KMS-11 (cell line): Measurements from ENCODE around the gene WBP1.
"Not testable (repeated sequence)": the region's sequence is repeated elsewhere in the genome, so short reads cannot be mapped to it uniquely, and the experiment has no call there.

Experiments
- H2AFZ ChIP-seq: fragments of 200-600 bp; sonication (generic); 2 replicates; pipeline ENCODE4 v1.6.1; 2016; ENCODE audit warnings: antibody characterized with exemption, mixed run types, low read depth
- H3K27ac ChIP-seq: fragments of 200-600 bp; sonication (generic); 2 replicates; pipeline ENCODE4 v1.6.1; 2016; ENCODE audit warnings: mild to moderate bottlenecking, mixed run types
- H3K27me3 ChIP-seq: fragments of 200-600 bp; sonication (generic); 2 replicates; pipeline ENCODE4 v1.6.1; 2017; ENCODE audit warnings: mild to moderate bottlenecking, low read depth, mixed run types, moderate library complexity; ENCODE audit not compliant: insufficient read depth
- H3K36me3 ChIP-seq: fragments of 200-600 bp; sonication (generic); 2 replicates; pipeline ENCODE4 v1.6.1; 2017; ENCODE audit warnings: mild to moderate bottlenecking, mixed run types; ENCODE audit not compliant: insufficient read depth
- H3K4me1 ChIP-seq: fragments of 200-600 bp; sonication (generic); 2 replicates; pipeline ENCODE4 v1.6.1; 2016; ENCODE audit warnings: mild to moderate bottlenecking, low read depth, mixed run types; ENCODE audit not compliant: poor library complexity, severe bottlenecking
- H3K4me2 ChIP-seq: fragments of 200-600 bp; sonication (generic); 2 replicates; pipeline ENCODE4 v1.7.0; 2016; ENCODE audit warnings: mild to moderate bottlenecking, mixed run types
- H3K4me3 ChIP-seq: fragments of 200-600 bp; sonication (generic); IDR thresholded peaks from 2 replicates; pipeline ENCODE4 v1.6.1; 2017; ENCODE audit warnings: low read depth, low read length, mixed read lengths; ENCODE audit not compliant: insufficient read depth
- H3K79me2 ChIP-seq: fragments of 200-600 bp; sonication (generic); 2 replicates; pipeline ENCODE4 v1.6.1; 2016; ENCODE audit warnings: low read depth, mixed run types; ENCODE audit not compliant: insufficient read depth
- H3K9ac ChIP-seq: fragments of 200-600 bp; sonication (generic); 2 replicates; pipeline ENCODE4 v1.6.1; 2016; ENCODE audit warnings: mild to moderate bottlenecking, mixed run types
- H4K20me1 ChIP-seq: fragments of 200-600 bp; sonication (generic); 2 replicates; pipeline ENCODE4 v1.6.1; 2016; ENCODE audit warnings: mild to moderate bottlenecking, mixed run types; ENCODE audit not compliant: insufficient read depth
- TF ChIP-seq, protein P1 (sequence below): fragments of 200-600 bp; sonication (generic); conservative IDR thresholded peaks from 2 replicates; pipeline ENCODE4 v1.6.1; 2017; ENCODE audit warnings: low read depth, mild to moderate bottlenecking, antibody characterized with exemption, low read length, moderate library complexity, mixed read lengths

WBP1 gene

DNA sequence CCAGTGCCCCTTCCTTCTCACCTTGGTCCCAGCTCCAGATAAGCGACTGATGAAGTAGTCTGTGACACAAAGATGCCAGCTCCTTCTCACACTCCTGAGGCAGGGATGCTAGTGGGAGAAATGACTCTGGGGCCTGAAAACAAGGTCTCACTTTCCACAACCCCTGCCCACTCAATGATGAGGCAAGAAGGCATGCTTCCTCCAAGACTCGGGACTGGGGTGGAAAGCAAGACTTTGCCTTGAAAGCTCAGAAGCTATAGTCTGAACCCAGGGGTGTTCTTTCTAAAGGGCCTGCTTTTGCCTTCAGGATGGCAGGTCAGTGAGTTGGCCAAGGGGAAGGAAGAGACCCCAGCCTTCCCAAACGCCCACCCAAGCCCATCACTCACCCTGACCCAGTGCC is 23.2 kb downstream of the WBP1 start:
- TF ChIP-seq, protein P1, sequence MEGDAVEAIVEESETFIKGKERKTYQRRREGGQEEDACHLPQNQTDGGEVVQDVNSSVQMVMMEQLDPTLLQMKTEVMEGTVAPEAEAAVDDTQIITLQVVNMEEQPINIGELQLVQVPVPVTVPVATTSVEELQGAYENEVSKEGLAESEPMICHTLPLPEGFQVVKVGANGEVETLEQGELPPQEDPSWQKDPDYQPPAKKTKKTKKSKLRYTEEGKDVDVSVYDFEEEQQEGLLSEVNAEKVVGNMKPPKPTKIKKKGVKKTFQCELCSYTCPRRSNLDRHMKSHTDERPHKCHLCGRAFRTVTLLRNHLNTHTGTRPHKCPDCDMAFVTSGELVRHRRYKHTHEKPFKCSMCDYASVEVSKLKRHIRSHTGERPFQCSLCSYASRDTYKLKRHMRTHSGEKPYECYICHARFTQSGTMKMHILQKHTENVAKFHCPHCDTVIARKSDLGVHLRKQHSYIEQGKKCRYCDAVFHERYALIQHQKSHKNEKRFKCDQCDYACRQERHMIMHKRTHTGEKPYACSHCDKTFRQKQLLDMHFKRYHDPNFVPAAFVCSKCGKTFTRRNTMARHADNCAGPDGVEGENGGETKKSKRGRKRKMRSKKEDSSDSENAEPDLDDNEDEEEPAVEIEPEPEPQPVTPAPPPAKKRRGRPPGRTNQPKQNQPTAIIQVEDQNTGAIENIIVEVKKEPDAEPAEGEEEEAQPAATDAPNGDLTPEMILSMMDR, result no peak
- Histone ChIP-seq H3K4me1 (peaks cover 15% of the 10 kb centered on the region), H3K4me3 (no peak overlapping the region), H4K20me1 (no peaks in the 10 kb centered on the region), H3K4me2 (peak overlapping the region; percentile 97), H3K79me2 (peaks cover 18% of the 10 kb centered on the region), H3K27me3 (no peaks in the 10 kb centered on the region), H2AFZ (no peak overlapping the region; the same call in 1 of the 2 replicates), H3K36me3 (no peaks in the 10 kb centered on the region), H3K9ac (peak overlapping the region; percentile 90; the same call in 1 of the 2 replicates), H3K27ac (no peak overlapping the region)

DNA sequence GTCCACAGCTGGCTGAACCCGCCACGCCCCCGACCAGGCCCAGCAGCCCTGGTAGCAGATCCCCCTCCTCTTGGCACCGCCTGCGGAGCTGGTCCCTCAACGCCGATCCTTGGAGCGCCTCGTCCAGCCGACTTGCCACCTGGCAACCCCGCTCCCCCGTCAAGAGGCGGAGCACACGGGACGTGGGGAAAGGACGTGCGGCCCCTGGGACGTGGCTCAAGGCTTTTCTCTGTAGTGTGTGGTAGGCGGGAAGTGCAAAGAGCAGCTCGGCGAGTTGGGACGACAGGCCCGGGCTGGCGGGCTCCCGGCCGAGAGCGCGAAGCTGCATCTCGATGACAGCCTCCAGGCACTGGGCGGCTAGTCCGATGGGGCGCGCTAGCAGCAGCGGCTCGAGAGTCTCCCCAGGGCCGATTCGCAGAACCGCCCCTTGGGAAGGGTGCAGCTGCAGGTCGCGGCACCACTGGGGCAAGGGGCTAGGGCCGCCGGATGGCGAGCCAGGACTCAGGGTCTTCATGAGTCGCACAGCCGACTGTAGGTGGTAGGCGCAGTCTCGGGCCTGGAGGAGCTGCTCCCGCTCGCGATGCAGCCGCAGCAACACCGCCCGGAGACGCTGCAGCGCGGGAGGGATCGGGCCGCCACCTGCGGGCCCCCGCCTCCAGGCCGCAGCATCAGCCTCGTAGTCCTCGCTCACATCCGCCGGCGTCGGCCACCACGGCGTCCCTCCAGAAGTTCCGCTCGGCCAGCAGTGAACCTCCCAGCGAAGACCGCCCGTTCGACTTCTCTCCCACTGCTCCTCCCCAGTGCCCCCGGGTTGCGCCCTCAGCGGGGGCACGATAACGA is 23.9 kb downstream of the WBP1 start:
- H3K9ac ChIP-seq, result peak overlapping the region; percentile 90
- H3K36me3 ChIP-seq, result no peaks in the 10 kb centered on the region
- no peak overlapping the region for H3K4me3 ChIP-seq
- H4K20me1 ChIP-seq, result no peaks in the 10 kb centered on the region
- H3K4me1 ChIP-seq, result peaks cover 15% of the 10 kb centered on the region
- H3K4me2 ChIP-seq, result peak overlapping the region; percentile 97
- no peaks in the 10 kb centered on the region for H3K27me3 ChIP-seq
- H2AFZ ChIP-seq, result peak overlapping the region; percentile 99
- H3K27ac ChIP-seq, result peak overlapping the region; percentile 75
- TF ChIP-seq, protein P1, result no peak
- peaks cover 18% of the 10 kb centered on the region for H3K79me2 ChIP-seq

DNA sequence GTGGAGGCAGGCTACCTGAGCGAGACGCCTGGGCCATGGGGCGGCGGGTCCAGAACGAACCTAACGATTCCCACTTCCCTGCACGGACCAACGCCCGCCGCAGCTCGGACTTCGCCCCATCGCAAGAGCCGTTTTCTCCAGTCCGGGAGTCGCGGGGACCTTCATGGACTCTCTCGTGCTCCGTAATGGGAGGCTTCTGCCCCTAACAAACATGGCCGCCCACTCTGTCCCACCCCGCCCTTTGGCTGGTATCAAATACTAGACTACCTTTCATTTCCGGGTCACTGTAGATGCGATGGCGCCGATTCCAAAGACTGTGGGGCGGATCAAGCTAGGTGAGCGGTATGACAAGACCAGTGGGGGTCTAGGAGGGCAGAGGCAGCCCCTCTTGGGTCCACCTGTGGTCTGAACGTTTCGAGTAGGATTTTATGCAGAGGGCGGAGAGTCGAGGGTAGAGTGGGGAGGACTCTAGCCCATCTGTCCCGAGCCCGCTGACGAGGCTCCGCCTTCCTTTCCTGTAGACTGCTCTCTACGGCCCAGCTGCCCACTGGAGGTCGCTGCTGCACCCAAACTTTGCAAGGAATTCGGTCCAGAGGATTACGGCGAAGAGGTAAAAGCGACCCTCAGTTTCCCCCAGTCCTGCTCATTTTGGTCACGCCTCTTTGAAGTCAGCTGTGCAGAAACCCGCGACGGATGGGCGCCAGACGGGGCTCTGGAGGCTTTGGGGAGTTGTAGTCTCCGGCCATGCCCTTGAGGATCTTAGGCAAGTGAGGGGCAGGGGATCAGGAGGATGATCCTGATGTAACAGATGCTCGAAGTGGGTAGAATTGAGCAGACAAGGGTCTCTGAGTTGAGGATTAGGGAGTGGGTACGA is 24.8 kb downstream of the WBP1 start, which contains the start of the genes CCDC142 and TTC31:
Gene CCDC142 (minus strand): TSS at position 198 of the 874 bp plus-strand sequence. CDS start 161 bp downstream, at position 37.
Gene TTC31 (plus strand): TSS at position 281 of the 874 bp plus-strand sequence. CDS start 15 bp downstream, at position 296.
- Histone ChIP-seq H3K27ac (peak within 1 kb of the TSS; percentile 75), H3K4me1 (peaks cover 15% of the 10 kb centered on the region), H3K9ac (peak within 1 kb of the TSS; percentile 90), H3K4me3 (no peak within 1 kb of the TSS), H3K27me3 (no peaks in the 10 kb centered on the region), H2AFZ (peak within 1 kb of the TSS; percentile 99), H4K20me1 (no peaks in the 10 kb centered on the region), H3K36me3 (no peaks in the 10 kb centered on the region), H3K79me2 (peaks cover 18% of the 10 kb centered on the region), H3K4me2 (peak within 1 kb of the TSS; percentile 97)
- TF ChIP-seq, protein P1, result peak; percentile 89

DNA sequence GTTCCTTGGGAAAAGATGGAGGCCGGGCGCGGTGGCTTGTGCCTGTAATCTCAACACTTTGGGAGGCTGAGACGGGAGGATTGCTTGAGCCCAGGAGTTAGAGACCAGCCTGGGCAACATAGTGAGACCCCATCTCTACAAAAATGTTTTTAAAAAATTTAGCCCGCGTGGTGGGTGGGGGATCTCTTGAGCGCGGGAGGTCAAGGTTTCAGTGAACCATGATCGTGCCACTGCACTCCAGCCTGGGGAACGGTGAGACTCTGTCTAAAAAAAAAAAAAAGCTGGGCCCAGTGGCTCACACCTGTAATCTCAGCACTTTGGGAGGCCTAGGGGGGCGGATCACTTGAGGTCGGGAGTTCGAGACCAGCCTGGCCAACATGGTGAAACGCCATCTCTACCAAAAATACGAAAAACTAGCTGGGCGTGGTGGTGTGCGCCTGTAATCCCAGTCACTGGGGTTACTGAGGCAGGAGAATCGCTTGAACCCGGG is 25.5 kb downstream of the WBP1 start:
- Histone ChIP-seq H3K4me1 (peaks cover 15% of the 10 kb centered on the region), H2AFZ (peak overlapping the region; percentile 99), H3K9ac (peak overlapping the region; percentile 90; the same call in 1 of the 2 replicates), H3K79me2 (peaks cover 18% of the 10 kb centered on the region), H3K4me2 (peak overlapping the region; percentile 52)
- H3K27me3 ChIP-seq, H3K36me3 ChIP-seq, H3K27ac ChIP-seq, H3K4me3 ChIP-seq, H4K20me1 ChIP-seq: not testable (repeated sequence)
